ENCODE data around the gene DNAJC16. TPM values are rescaled to one million over a fixed set of nuclear protein-coding genes. Genes with fewer than 3 reads are reported as not detected.

DNAJC16 gene
- total RNA-seq, 4 donors from 2014 or later, result 20.8 to 64.4 (median 31.8) TPM

DNA sequence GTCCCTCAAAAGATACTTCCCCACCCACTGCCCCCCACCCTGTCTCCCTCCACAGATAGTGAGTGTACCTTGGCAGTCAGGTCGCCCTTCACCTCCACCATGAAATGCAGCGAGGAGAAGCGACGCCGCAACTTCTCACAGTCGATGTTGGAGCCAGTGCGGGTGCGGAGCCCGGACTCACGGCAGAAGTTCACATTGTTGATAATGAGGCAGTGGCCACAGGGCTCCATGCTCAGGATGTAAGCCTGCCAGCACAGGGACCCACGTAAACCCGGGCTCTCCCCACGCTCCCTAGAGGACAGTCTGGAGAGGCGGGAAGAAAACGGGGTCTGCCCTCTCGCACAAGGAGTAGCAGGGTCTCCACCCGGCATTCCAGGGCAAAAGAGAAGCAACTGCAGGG lies 19.8 kb upstream of the DNAJC16 start:
- Histone ChIP-seq H3K27me3 (no peaks in the 10 kb centered on the region), H3K27ac (no peak overlapping the region), H3K4me3 (no peak overlapping the region), H3K4me1 (no peaks in the 10 kb centered on the region), H3K36me3 (peaks cover 0 to 40% (median 0%) of the 10 kb centered on the region in 3 donors), H3K9me3 (no peaks in the 10 kb centered on the region)
- DNase-seq, result no peak
- no peak for TF ChIP-seq POLR2A (IDR thresholded peaks at IDR 0.05)
- TF ChIP-seq, protein P1, sequence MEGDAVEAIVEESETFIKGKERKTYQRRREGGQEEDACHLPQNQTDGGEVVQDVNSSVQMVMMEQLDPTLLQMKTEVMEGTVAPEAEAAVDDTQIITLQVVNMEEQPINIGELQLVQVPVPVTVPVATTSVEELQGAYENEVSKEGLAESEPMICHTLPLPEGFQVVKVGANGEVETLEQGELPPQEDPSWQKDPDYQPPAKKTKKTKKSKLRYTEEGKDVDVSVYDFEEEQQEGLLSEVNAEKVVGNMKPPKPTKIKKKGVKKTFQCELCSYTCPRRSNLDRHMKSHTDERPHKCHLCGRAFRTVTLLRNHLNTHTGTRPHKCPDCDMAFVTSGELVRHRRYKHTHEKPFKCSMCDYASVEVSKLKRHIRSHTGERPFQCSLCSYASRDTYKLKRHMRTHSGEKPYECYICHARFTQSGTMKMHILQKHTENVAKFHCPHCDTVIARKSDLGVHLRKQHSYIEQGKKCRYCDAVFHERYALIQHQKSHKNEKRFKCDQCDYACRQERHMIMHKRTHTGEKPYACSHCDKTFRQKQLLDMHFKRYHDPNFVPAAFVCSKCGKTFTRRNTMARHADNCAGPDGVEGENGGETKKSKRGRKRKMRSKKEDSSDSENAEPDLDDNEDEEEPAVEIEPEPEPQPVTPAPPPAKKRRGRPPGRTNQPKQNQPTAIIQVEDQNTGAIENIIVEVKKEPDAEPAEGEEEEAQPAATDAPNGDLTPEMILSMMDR (IDR thresholded peaks at IDR 0.05), result no peak

DNA sequence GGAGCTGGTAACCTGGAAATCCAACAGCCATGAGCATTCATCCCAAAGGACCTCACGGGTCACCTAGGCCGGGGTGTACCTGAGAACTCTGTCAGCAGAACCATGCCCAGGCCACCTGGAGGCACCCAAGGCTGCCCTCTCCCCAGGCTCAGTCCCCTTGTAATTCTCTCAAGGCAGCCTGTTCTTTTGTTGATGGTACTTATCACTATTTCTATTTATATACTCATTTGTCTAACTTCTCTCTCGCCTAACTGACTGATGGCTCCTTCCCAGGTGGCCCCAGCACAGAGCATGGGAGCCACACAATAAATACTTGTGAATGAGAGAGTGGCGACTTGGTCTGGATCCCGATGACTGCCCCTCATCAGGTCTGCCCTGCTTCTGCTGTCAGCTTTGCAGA lies 19.4 kb upstream of the DNAJC16 start:
- no peak overlapping the region for H3K27ac ChIP-seq
- H3K9me3 ChIP-seq, result no peaks in the 10 kb centered on the region
- H3K4me1 ChIP-seq, result no peaks in the 10 kb centered on the region
- DNase-seq, result no peak
- H3K27me3 ChIP-seq, result no peaks in the 10 kb centered on the region
- H3K4me3 ChIP-seq, result no peak overlapping the region
- H3K36me3 ChIP-seq, result peaks cover 0 to 45% (median 0%) of the 10 kb centered on the region in 3 donors
- TF ChIP-seq POLR2A (IDR thresholded peaks at IDR 0.05), result no peak
- TF ChIP-seq, protein P1 (IDR thresholded peaks at IDR 0.05), result no peak

DNA sequence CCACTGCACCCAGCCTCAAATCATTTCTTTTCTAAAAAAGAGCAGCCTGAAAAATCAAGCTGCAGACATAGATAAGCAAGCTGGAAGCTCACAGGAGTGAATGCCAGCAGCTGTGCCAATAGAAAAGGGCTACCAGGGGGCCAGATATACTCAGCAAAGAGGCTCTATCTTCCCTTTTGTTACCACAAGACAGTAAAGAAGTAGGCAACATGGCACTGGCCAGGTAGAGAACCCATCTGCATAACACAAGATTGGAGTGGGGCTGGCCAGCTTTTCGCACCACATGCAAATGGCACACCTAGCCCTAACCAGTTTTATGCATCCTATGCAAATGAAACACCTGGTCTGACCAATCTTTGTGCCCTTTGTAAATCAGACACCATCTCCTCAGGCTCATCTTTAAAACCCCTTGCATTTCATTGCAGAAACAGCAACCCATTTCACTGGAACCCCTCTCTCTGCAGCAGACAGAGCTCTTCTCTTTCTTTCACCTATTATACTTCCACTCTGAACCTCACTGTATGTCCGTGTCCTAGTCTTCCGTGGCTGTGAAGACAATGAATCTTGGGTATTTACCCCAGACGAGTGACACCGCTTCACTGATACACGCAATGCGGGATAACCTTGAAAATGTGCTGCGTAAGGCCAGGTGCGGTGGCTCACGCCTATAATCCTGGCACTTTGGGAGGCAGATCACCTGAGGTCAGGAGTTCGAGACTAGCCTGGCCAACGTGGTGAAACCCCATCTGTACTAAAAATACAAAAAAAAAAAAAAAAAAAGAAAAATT lies 17.8 kb upstream of the DNAJC16 start:
- Histone ChIP-seq H3K4me1 (no peaks in the 10 kb centered on the region), H3K27ac (no peak overlapping the region), H3K4me3 (no peak overlapping the region), H3K27me3 (no peaks in the 10 kb centered on the region), H3K9me3 (no peaks in the 10 kb centered on the region), H3K36me3 (peaks cover 0 to 38% (median 0%) of the 10 kb centered on the region in 3 donors)
- no peak for TF ChIP-seq POLR2A (IDR thresholded peaks at IDR 0.05)
- TF ChIP-seq, protein P1 (IDR thresholded peaks at IDR 0.05), result no peak
- no peak for DNase-seq

DNA sequence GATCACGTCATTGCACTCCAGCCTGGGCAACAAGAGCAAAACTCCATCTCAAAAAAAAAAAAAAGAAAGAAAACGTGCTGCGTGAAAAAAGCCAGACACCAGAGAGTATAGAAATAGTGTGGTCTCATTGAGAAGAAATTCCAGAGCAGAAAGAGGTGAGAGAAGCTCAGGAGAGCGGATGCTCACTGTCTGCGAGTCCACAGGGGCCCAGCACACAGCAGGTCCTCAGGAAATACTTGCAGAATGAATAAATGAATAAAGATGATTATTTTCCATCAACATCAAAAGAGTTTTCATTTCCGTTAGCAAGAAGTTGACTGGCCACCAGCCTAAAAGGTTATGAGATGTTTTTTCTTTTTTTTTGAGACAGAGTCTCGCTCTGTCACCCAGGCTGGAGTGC lies 17.1 kb upstream of the DNAJC16 start:
- Histone ChIP-seq H3K36me3 (peaks cover 0 to 40% (median 0%) of the 10 kb centered on the region in 3 donors), H3K27me3 (no peaks in the 10 kb centered on the region), H3K4me1 (no peaks in the 10 kb centered on the region), H3K27ac (no peak overlapping the region), H3K9me3 (no peaks in the 10 kb centered on the region), H3K4me3 (no peak overlapping the region)
- DNase-seq, result no peak
- TF ChIP-seq POLR2A (IDR thresholded peaks at IDR 0.05), result no peak
- TF ChIP-seq, protein P1 (IDR thresholded peaks at IDR 0.05), result no peak

DNA sequence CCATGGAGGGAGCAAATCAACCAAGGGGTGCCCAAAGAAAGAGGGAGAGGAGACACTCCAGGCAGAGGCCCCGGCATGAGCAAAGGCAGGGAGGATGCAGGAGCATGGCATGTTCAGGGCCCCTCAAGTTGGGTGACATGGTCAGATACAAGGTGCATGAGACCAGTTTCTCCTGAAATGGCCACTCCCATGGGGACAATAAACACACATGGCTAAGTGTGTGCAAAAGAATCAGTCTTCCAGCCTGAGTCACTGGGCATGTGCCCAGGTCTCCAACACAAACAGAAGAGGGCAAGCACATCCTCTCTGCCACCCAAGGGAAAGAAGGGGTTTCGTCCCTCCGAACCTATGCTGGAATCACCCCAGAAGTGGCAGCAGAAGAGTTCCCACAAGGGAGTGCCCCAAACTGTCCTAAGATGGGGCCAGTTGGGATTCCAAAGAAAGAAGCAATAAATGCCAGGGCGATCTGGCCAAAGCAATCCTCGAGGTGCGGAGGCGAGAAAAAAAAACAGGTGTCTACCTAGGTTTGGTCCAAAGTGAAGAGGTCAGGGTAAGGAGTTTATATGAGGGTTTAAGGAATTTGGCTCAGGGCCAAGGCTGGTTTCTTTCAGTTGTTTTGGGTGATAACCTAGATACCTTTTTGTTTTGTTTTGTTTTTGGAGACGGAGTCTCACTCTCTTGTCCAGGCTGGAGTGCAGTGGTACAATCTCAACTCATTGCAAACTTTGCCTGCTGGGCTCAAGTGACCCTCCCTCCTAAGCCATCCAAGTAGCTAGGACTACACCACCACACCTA lies 15.8 kb upstream of the DNAJC16 start:
- no peaks in the 10 kb centered on the region for H3K27me3 ChIP-seq
- H3K9me3 ChIP-seq, result no peaks in the 10 kb centered on the region
- TF ChIP-seq, protein P1 (IDR thresholded peaks at IDR 0.05), result no peak
- no peak for TF ChIP-seq POLR2A (IDR thresholded peaks at IDR 0.05)
- peak in 1 of 3 donors; percentile 22 for DNase-seq
- peaks cover 0 to 5% (median 0%) of the 10 kb centered on the region in 4 donors for H3K4me1 ChIP-seq
- H3K36me3 ChIP-seq, result peaks cover 0 to 28% (median 0%) of the 10 kb centered on the region in 3 donors
- no peak overlapping the region for H3K27ac ChIP-seq
- H3K4me3 ChIP-seq, result no peak overlapping the region

Data from Peyer's patch (tissue), 4 donors.